ENCODE data around the gene ZNF410.

DNA sequence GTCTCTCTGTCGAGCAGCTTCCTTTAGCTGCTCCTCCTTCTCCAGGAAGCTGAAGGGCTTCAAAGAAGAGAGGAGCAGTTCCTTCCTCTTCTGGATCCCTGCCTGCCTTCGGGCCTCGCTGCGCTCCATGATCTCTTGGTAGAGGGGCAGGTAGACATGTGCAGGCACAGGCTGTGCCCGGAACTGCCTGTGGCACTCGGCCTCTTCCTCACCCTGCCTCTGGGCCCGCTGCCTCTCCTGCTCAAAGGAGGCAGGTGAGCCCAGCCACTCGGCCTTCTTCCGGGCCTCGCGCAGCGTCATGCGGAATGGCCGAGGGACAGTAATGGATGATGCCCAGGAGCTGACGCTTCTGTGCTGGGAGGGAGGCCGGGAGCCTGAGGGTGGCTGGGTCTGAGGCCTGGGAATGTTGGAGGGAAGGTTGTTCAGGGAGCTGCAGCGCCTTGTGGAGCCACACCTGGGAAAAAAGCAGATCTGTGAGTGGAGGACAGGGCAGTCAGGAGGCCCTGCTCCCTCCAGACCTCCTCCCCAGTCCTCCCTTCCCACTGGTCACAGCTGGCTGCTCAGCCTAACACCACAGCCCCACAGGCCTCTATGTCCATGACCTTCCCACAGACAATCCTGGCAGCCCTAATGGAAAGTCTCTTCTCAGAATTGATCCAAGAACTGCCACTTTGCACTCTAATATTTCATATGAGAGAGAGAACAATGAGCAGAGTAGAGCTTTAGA, 57.9 kb downstream of the ZNF410 start:
- TF ChIP-seq TAF1 (IDR thresholded peaks at IDR 0.05; ENCODE audit: low read depth) (no peak), FOXM1 (IDR thresholded peaks at IDR 0.05; ENCODE audit: borderline replicate concordance, low read depth) (no peak), EP300 (IDR thresholded peaks at IDR 0.05; ENCODE audit: borderline replicate concordance) (no peak), CREB1 (IDR thresholded peaks at IDR 0.05; ENCODE audit: low read depth) (no peak), TCF12 (IDR thresholded peaks at IDR 0.05; ENCODE audit: low read depth) (no peak)
- TF ChIP-seq, protein P1, sequence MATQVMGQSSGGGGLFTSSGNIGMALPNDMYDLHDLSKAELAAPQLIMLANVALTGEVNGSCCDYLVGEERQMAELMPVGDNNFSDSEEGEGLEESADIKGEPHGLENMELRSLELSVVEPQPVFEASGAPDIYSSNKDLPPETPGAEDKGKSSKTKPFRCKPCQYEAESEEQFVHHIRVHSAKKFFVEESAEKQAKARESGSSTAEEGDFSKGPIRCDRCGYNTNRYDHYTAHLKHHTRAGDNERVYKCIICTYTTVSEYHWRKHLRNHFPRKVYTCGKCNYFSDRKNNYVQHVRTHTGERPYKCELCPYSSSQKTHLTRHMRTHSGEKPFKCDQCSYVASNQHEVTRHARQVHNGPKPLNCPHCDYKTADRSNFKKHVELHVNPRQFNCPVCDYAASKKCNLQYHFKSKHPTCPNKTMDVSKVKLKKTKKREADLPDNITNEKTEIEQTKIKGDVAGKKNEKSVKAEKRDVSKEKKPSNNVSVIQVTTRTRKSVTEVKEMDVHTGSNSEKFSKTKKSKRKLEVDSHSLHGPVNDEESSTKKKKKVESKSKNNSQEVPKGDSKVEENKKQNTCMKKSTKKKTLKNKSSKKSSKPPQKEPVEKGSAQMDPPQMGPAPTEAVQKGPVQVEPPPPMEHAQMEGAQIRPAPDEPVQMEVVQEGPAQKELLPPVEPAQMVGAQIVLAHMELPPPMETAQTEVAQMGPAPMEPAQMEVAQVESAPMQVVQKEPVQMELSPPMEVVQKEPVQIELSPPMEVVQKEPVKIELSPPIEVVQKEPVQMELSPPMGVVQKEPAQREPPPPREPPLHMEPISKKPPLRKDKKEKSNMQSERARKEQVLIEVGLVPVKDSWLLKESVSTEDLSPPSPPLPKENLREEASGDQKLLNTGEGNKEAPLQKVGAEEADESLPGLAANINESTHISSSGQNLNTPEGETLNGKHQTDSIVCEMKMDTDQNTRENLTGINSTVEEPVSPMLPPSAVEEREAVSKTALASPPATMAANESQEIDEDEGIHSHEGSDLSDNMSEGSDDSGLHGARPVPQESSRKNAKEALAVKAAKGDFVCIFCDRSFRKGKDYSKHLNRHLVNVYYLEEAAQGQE (IDR thresholded peaks at IDR 0.05; ENCODE audit: low read depth) = no peak
